Globus pallidus (tissue), 1 donor: Measurements from ENCODE around the gene GALNTL6.
A peak's percentile ranks its signal among the peaks of the same experiment; 100 is the strongest.

Experiments used
- DNase-seq: peaks from one replicate; pipeline ENCODE4 v3.0.0-alpha.2; 2015; ENCODE audit warnings: low spot score

The GALNTL6 gene

GRCh38 chr4:172809319-172809718, 996.1 kb downstream of the GALNTL6 start:
- no peak for DNase-seq

GRCh38 chr4:172813359-172813923, 1000.2 kb downstream of the GALNTL6 start:
- DNase-seq: no peak

GRCh38 chr4:172815499-172816164, 1002.4 kb downstream of the GALNTL6 start:
- DNase-seq: no peak

- DNase-seq: no peak
Measured at GRCh38 chr4:172818901-172819300, 1005.7 kb downstream of the GALNTL6 start.

- no peak for DNase-seq
Measured at GRCh38 chr4:172819353-172819752, 1006.1 kb downstream of the GALNTL6 start.

GRCh38 chr4:172822331-172822730, 1009.1 kb downstream of the GALNTL6 start:
- DNase-seq: no peak

GRCh38 chr4:172826346-172826745, 1013.1 kb downstream of the GALNTL6 start:
- DNase-seq: no peak

- DNase-seq: no peak
Measured at GRCh38 chr4:172826861-172827260, 1013.7 kb downstream of the GALNTL6 start.

- peak; percentile 3 for DNase-seq
Measured at GRCh38 chr4:172830295-172830764, 1017.1 kb downstream of the GALNTL6 start.

- no peak for DNase-seq
Measured at GRCh38 chr4:172836661-172837060, 1023.5 kb downstream of the GALNTL6 start.

GRCh38 chr4:172838111-172838510, 1024.9 kb downstream of the GALNTL6 start:
- no peak for DNase-seq

GRCh38 chr4:172838943-172839342, 1025.7 kb downstream of the GALNTL6 start:
- no peak for DNase-seq

- no peak for DNase-seq
Measured at GRCh38 chr4:172842779-172843178, 1029.6 kb downstream of the GALNTL6 start.

GRCh38 chr4:172843192-172843591, 1030.0 kb downstream of the GALNTL6 start:
- DNase-seq: no peak

GRCh38 chr4:172844556-172844955, 1031.4 kb downstream of the GALNTL6 start:
- DNase-seq: no peak

- no peak for DNase-seq
Measured at GRCh38 chr4:172845281-172845680, 1032.1 kb downstream of the GALNTL6 start.

- DNase-seq: no peak
Measured at GRCh38 chr4:172850838-172851237, 1037.6 kb downstream of the GALNTL6 start.

GRCh38 chr4:172851534-172851933, 1038.3 kb downstream of the GALNTL6 start:
- no peak for DNase-seq

GRCh38 chr4:172857026-172857425, 1043.8 kb downstream of the GALNTL6 start:
- DNase-seq: no peak

GRCh38 chr4:172858731-172859230, 1045.6 kb downstream of the GALNTL6 start:
- DNase-seq: no peak

- DNase-seq: no peak
Measured at GRCh38 chr4:172865103-172865502, 1051.9 kb downstream of the GALNTL6 start.

- no peak for DNase-seq
Measured at GRCh38 chr4:172865531-172866127, 1052.4 kb downstream of the GALNTL6 start.

- no peak for DNase-seq
Measured at GRCh38 chr4:172866421-172866820, 1053.2 kb downstream of the GALNTL6 start.
